Liver (tissue), 9 donors: ENCODE results near the gene ZNF768. TPM values are rescaled to one million over a fixed set of nuclear protein-coding genes. Genes with fewer than 3 reads are reported as not detected.

Source experiments
- DNase-seq: peaks from one replicate; pipeline ENCODE4 v3.0.0-alpha.2; 2017; ENCODE audit warnings: low spot score
- H3K27ac ChIP-seq, 2 donors: one replicate each; pipeline ENCODE4 v1.7.0; 2013; ENCODE audit warnings: inconsistent platforms in 2 of 2, low read length in 2 of 2, control low read depth in 1 of 2, low read depth in 1 of 2, mild to moderate bottlenecking in 1 of 2
- H3K27me3 ChIP-seq, 4 donors: one replicate each; pipeline versions ENCODE4 v1.6.1 to v1.7.0; 2013; ENCODE audit warnings: low read length in 3 of 4, inconsistent platforms in 1 of 4, mild to moderate bottlenecking in 1 of 4, moderate library complexity in 1 of 4; ENCODE audit not compliant: control insufficient read depth in 4 of 4, insufficient read depth in 4 of 4
- H3K36me3 ChIP-seq, 4 donors: one replicate each; pipeline versions ENCODE4 v1.6.1 to v1.7.0; 2013; ENCODE audit warnings: low read length in 3 of 4, mild to moderate bottlenecking in 3 of 4, low read depth in 1 of 4, moderate library complexity in 1 of 4; ENCODE audit not compliant: control insufficient read depth in 4 of 4, insufficient read depth in 3 of 4
- H3K4me1 ChIP-seq, 4 donors: one replicate each; pipeline versions ENCODE4 v1.6.1 to v1.7.0; 2013; ENCODE audit warnings: low read length in 3 of 4, mild to moderate bottlenecking in 3 of 4, moderate library complexity in 1 of 4; ENCODE audit not compliant: control insufficient read depth in 4 of 4, insufficient read depth in 4 of 4
- H3K4me3 ChIP-seq, 3 donors: one replicate each; pipeline versions ENCODE4 v1.6.1 to v1.7.0; 2013; ENCODE audit warnings: low read length in 3 of 3, control low read depth in 1 of 3, low read depth in 1 of 3, mild to moderate bottlenecking in 1 of 3
- H3K9ac ChIP-seq, 2 donors: one replicate each; pipeline ENCODE4 v1.7.0; 2013; ENCODE audit warnings: low read length in 2 of 2, mild to moderate bottlenecking in 2 of 2, moderate library complexity in 2 of 2, control low read depth in 1 of 2, low read depth in 1 of 2
- H3K9me3 ChIP-seq, 4 donors: one replicate each; pipeline versions ENCODE4 v1.6.1 to v1.7.0; 2013; ENCODE audit warnings: low read length in 3 of 4; ENCODE audit not compliant: control insufficient read depth in 4 of 4
- EGR1 ChIP-seq, 2 donors: IDR thresholded peaks; 2 replicates each; pipeline ENCODE4 v1.6.1; 2016 to 2018; ENCODE audit warnings: antibody characterized with exemption in 2 of 2, low read depth in 2 of 2
- FOXA1 ChIP-seq: IDR thresholded peaks from 2 replicates; pipeline ENCODE4 v1.6.1; 2016; ENCODE audit warnings: antibody characterized with exemption
- FOXA2 ChIP-seq: IDR thresholded peaks from 2 replicates; pipeline ENCODE4 v1.6.1; 2016; ENCODE audit warnings: antibody characterized with exemption
- GABPA ChIP-seq, 2 donors: IDR thresholded peaks in 1 of 2; conservative IDR thresholded peaks in 1 of 2; 2 replicates each; pipeline ENCODE4 v1.6.1; 2016; ENCODE audit warnings: antibody characterized with exemption in 2 of 2, mild to moderate bottlenecking in 1 of 2, moderate library complexity in 1 of 2
- HNF4A ChIP-seq, 2 donors: conservative IDR thresholded peaks; 2 replicates each; pipeline ENCODE4 v1.6.1; 2016; ENCODE audit warnings: antibody characterized with exemption in 2 of 2, mild to moderate bottlenecking in 2 of 2
- HNF4G ChIP-seq: IDR thresholded peaks from 2 replicates; pipeline ENCODE4 v1.6.1; 2016; ENCODE audit warnings: antibody characterized with exemption
- JUND ChIP-seq, 2 donors: IDR thresholded peaks; 2 replicates each; pipeline ENCODE4 v1.6.1; 2016; ENCODE audit warnings: antibody characterized with exemption in 2 of 2
- NR2F2 ChIP-seq: IDR thresholded peaks from 2 replicates; pipeline ENCODE4 v1.6.1; 2016; ENCODE audit warnings: antibody characterized with exemption
- RAD21 ChIP-seq, 2 donors: IDR thresholded peaks; 2 replicates each; pipeline ENCODE4 v1.6.1; 2016; ENCODE audit warnings: antibody characterized with exemption in 2 of 2, mild to moderate bottlenecking in 2 of 2
- RXRA ChIP-seq, 2 donors: IDR thresholded peaks; 2 replicates each; pipeline ENCODE4 v1.6.1; 2017 to 2018; ENCODE audit warnings: antibody characterized with exemption in 2 of 2, mild to moderate bottlenecking in 1 of 2
- SP1 ChIP-seq: IDR thresholded peaks from 2 replicates; pipeline ENCODE4 v1.6.1; 2018; ENCODE audit warnings: antibody characterized with exemption, mild to moderate bottlenecking
- TAF1 ChIP-seq: conservative IDR thresholded peaks from 2 replicates; pipeline ENCODE4 v1.6.1; 2016; ENCODE audit warnings: antibody characterized with exemption, mild to moderate bottlenecking
- YY1 ChIP-seq: IDR thresholded peaks from 2 replicates; pipeline ENCODE4 v1.6.1; 2016; ENCODE audit warnings: antibody characterized with exemption, mild to moderate bottlenecking
- WGBS: extraction: QIAGEN DNeasy Blood & Tissue Kit; methylation state at CpG from one replicate; pipeline ENCODE4 v1.1.7; 2013; 5-methylcytosine and 5-hydroxymethylcytosine counted together
- polyA plus RNA-seq, 2 donors: library from polyadenylated mRNA; stranded (reverse) in 1 of 2; unstranded in 1 of 2; fragments of 200-250 nt in 1 of 2; fragments of >200 nt in 1 of 2; fragmentation: Nextera tagmentation in 1 of 2; extraction: Ambion mirVana in 1 of 2; gene quantifications; one replicate each; pipeline versions ENCODE4 v1.2.1 to v1.2.3, GENCODE V29; 2013 to 2015
- total RNA-seq, 2 donors: library from RNA; depleted of rRNA; stranded (reverse); fragments of >200 nt; gene quantifications; one replicate each; pipeline ENCODE4 v1.2.3, GENCODE V29; 2014
- TF ChIP-seq, protein P1 (sequence below): IDR thresholded peaks from 2 replicates; pipeline ENCODE4 v1.6.1; 2016; ENCODE audit warnings: antibody characterized with exemption
- TF ChIP-seq, protein P2 (sequence below): fragments of 150-350 bp; IDR thresholded peaks from 2 replicates; pipeline ENCODE4 v1.5.1; 2017; ENCODE audit warnings: improper control_type of control experiment, low read depth, low read length; ENCODE audit not compliant: missing input control
- TF ChIP-seq, protein P3 (sequence below): IDR thresholded peaks from 2 replicates; pipeline ENCODE4 v1.6.1; 2016; ENCODE audit warnings: antibody characterized with exemption
- TF ChIP-seq, protein P4 (sequence below): IDR thresholded peaks from 2 replicates; pipeline ENCODE4 v1.6.1; 2016; ENCODE audit warnings: antibody characterized with exemption
- TF ChIP-seq, protein P5 (sequence below): IDR thresholded peaks from 2 replicates; pipeline ENCODE4 v1.6.1; 2016; ENCODE audit warnings: antibody characterized with exemption, mild to moderate bottlenecking
- donor health status: healthy.
- donor health status: healthy.
- donor health status: healthy.
- donor health status: healthy.
- donor health status: healthy.

The ZNF768 gene
- total and polyA plus RNA-seq, 4 donors, result 2.2 to 16.9 (median 10.9) TPM

DNA sequence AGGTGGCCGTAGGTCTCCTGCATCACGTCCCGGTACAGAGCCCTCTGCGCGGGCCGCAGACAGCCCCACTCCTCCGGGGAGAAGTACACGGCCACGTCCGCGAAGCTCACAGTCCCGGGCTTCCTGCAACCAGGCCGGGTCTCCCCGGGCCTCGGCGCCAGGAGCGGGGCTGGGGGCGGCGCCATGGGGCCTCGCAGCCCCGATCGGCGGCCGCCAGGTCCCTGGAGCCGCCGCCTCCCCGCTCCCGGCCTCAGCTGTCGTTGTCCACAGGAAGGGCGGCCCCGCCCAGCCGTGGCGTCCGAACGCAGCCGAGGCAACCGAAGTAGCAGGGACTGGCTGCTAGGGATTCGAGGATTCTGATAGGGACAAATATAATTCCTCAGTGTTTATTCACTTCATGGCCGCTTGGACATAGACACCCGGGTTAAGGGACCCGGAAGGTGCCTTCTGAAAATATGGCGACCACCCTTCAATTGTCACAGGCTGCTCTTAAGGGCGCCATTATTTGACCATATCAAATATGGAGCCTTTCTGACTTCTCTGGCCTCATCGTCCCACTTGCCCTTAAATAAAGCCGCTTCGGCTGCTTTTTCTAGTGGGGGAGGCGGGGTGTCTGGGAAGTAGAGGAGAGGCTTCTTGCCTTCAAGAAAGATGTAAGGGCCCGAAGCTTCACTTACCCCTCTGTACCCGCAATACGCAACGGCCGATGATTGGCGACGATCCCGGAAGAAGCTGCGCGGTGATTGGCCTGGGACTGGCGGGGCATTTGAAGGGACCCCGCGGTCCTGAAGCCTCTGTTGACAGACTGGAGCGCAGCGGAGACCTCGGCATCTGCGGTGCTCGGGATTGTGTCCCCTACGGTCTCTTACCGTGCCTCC, 45.3 kb upstream of the ZNF768 start, which contains the start of gene ZNF688:
Gene ZNF688, minus strand, starts transcription at position 270 of the 878 bp plus-strand sequence. Its CDS starts 85 bp downstream, at position 185.
- peaks cover 3 to 20% (median 13%) of the 10 kb centered on the region in 4 donors for H3K4me1 ChIP-seq
- WGBS, result under 1% methylated on average over 67 of the region's 67 CpGs

More for the DNA sequence above, 45.3 kb upstream of the ZNF768 start, which contains the start of gene ZNF688:
- no peaks in the 10 kb centered on the region for H3K9me3 ChIP-seq
- peak within 1 kb of the TSS; percentile 70 to 81 (median 76) for H3K4me3 ChIP-seq
- TF ChIP-seq TAF1, result peak; percentile 42
- TF ChIP-seq EGR1 (IDR thresholded peaks at IDR 0.05; ENCODE audit: low read depth in 2 of 2), result no peak
- TF ChIP-seq, protein P1, sequence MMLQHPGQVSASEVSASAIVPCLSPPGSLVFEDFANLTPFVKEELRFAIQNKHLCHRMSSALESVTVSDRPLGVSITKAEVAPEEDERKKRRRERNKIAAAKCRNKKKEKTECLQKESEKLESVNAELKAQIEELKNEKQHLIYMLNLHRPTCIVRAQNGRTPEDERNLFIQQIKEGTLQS, result no peak
- TF ChIP-seq, protein P2, sequence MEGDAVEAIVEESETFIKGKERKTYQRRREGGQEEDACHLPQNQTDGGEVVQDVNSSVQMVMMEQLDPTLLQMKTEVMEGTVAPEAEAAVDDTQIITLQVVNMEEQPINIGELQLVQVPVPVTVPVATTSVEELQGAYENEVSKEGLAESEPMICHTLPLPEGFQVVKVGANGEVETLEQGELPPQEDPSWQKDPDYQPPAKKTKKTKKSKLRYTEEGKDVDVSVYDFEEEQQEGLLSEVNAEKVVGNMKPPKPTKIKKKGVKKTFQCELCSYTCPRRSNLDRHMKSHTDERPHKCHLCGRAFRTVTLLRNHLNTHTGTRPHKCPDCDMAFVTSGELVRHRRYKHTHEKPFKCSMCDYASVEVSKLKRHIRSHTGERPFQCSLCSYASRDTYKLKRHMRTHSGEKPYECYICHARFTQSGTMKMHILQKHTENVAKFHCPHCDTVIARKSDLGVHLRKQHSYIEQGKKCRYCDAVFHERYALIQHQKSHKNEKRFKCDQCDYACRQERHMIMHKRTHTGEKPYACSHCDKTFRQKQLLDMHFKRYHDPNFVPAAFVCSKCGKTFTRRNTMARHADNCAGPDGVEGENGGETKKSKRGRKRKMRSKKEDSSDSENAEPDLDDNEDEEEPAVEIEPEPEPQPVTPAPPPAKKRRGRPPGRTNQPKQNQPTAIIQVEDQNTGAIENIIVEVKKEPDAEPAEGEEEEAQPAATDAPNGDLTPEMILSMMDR, result no peak
- TF ChIP-seq RAD21 (IDR thresholded peaks at IDR 0.05), result peak; percentile 42 to 53
- peak in 1 of 2 donors; percentile 47 for TF ChIP-seq GABPA (IDR thresholded peaks at IDR 0.05 in 1 of 2, conservative IDR thresholded peaks at IDR 0.05 in 1 of 2)
- TF ChIP-seq FOXA2, result no peak
- TF ChIP-seq, protein P3, sequence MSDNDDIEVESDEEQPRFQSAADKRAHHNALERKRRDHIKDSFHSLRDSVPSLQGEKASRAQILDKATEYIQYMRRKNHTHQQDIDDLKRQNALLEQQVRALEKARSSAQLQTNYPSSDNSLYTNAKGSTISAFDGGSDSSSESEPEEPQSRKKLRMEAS, result no peak
- peak; percentile 29 to 40 for TF ChIP-seq RXRA (IDR thresholded peaks at IDR 0.05)
- peak; percentile 100 for TF ChIP-seq YY1
- peak; percentile 12 to 42 for TF ChIP-seq HNF4A (conservative IDR thresholded peaks at IDR 0.05)
- TF ChIP-seq, protein P4, sequence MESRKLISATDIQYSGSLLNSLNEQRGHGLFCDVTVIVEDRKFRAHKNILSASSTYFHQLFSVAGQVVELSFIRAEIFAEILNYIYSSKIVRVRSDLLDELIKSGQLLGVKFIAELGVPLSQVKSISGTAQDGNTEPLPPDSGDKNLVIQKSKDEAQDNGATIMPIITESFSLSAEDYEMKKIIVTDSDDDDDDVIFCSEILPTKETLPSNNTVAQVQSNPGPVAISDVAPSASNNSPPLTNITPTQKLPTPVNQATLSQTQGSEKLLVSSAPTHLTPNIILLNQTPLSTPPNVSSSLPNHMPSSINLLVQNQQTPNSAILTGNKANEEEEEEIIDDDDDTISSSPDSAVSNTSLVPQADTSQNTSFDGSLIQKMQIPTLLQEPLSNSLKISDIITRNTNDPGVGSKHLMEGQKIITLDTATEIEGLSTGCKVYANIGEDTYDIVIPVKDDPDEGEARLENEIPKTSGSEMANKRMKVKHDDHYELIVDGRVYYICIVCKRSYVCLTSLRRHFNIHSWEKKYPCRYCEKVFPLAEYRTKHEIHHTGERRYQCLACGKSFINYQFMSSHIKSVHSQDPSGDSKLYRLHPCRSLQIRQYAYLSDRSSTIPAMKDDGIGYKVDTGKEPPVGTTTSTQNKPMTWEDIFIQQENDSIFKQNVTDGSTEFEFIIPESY, result no peak
- peak; percentile 70 for TF ChIP-seq NR2F2
- TF ChIP-seq SP1, result peak; percentile 76
- TF ChIP-seq HNF4G, result no peak
- TF ChIP-seq, protein P5, sequence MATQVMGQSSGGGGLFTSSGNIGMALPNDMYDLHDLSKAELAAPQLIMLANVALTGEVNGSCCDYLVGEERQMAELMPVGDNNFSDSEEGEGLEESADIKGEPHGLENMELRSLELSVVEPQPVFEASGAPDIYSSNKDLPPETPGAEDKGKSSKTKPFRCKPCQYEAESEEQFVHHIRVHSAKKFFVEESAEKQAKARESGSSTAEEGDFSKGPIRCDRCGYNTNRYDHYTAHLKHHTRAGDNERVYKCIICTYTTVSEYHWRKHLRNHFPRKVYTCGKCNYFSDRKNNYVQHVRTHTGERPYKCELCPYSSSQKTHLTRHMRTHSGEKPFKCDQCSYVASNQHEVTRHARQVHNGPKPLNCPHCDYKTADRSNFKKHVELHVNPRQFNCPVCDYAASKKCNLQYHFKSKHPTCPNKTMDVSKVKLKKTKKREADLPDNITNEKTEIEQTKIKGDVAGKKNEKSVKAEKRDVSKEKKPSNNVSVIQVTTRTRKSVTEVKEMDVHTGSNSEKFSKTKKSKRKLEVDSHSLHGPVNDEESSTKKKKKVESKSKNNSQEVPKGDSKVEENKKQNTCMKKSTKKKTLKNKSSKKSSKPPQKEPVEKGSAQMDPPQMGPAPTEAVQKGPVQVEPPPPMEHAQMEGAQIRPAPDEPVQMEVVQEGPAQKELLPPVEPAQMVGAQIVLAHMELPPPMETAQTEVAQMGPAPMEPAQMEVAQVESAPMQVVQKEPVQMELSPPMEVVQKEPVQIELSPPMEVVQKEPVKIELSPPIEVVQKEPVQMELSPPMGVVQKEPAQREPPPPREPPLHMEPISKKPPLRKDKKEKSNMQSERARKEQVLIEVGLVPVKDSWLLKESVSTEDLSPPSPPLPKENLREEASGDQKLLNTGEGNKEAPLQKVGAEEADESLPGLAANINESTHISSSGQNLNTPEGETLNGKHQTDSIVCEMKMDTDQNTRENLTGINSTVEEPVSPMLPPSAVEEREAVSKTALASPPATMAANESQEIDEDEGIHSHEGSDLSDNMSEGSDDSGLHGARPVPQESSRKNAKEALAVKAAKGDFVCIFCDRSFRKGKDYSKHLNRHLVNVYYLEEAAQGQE, result peak; percentile 18
- no peak for TF ChIP-seq FOXA1
- TF ChIP-seq JUND (IDR thresholded peaks at IDR 0.05), result no peak
- H3K27ac ChIP-seq, result peak within 1 kb of the TSS; percentile 80 to 96
- peaks cover 0 to 1% (median 0%) of the 10 kb centered on the region in 4 donors for H3K36me3 ChIP-seq
- H3K27me3 ChIP-seq, result no peaks in the 10 kb centered on the region
- peak; percentile 92 for DNase-seq
- peak within 1 kb of the TSS; percentile 77 to 82 for H3K9ac ChIP-seq
